Measurements from ENCODE around the gene KIF1B.
"Not testable (repeated sequence)": the region's sequence is repeated elsewhere in the genome, so short reads cannot be mapped to it uniquely, and the experiment has no call there.

Gene KIF1B

DNA sequence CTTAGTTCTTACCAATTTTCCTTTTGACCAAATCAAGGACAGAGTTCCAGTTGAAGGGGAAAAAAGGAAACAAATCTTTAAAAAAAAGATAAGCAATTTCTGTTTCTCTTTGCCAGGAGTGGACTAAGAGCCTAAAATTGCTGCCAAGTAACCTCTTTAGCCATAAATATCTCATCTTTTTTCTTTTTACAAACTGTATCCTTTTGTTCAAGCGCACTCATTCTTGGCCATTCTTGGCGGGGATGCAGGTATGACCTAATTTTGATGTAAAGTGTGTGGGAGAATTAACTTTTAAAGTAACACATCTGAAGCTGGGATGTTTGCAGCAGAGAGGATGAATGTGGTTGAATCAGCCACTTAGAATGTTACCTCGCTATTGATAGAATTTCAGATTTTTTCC lies 13.4 kb upstream of the KIF1B start:
- no peak for FAIRE-seq

DNA sequence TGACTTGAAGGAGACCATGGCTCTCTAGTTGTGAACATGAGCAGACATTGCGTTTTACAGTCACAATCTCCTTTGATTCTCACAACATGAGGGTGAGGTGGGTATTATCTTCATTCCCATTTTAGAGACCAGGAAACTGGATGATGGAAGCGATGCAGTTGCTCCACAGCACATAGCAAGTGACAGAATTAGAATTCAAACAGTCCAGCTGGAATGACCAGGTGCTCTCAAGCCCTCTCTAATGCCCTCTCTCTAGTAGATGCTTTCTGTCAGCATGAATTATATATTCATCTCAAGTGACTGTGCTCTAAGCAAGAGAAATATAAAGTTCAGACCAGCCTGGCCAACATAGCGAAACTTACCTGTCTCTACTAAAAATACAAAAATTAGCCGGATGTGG lies 9.8 kb upstream of the KIF1B start:
- FAIRE-seq: no peak

DNA sequence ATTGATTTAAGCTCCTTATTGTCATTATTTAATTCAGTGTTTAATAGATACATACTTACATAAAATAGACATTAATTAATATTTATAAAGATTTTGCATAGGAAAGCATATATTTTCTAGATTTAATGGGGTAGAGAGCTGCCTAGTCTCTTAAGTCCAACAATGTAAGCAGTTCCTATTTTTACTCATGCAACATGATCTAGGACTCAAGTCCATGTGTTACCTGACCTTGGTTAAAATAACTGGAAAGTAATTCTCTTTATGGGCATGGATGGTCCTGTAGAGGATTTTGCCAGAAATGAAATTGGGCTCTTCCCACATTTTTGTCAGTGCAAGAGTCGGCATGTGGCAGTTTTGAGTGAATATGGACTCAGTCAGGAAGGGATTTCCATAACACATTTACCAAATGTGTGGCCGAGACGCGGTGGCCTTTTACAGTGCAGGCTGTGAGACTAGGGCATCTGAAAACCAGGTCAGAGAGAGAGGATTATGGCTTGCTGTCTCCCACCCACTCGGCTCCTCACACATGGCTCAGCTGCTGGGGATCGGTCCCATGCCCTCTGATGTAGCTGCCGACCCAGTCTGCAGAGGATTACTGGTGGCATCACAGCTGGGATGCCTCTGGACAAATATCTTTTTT lies 6.2 kb upstream of the KIF1B start:
- FAIRE-seq: no peak

DNA sequence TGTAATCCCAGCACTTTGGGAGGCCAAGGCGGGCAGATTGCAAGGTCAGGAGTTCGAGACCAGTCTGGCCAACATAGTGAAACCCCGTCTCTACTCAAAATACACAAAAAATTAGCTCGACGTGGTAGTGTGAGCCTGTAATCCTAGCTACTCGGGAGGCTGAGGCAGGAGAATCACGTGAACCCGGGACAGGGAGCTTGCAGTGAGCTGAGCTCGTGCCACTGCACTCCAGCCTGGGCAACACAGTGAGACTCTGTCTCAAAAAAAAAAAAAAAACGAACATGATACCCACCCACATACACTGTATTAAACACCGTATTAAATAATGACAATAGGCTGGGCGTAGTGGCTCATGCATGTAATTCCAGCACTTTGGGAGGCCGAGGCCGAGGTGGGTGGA lies 5.2 kb upstream of the KIF1B start:
- not testable (repeated sequence) for FAIRE-seq

DNA sequence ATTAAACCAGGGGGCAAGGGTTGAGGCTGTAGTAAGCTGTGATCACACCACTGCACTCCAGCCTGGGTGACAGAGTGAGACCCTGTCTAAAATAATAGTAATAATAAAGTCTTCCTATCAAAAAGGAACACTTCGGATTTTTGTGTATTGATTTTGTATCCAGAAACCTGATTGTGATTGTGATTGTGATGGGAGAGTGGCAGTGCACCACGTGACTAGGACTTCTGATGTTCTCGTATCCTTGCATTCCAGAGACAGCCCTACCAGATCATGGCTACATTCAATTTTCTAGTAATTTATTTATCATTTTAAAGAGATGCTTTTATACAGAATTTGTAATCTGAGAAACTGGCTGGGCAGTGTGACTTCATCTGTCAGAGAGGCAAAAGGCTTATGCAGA lies 2.6 kb upstream of the KIF1B start:
- FAIRE-seq: no peak

DNA sequence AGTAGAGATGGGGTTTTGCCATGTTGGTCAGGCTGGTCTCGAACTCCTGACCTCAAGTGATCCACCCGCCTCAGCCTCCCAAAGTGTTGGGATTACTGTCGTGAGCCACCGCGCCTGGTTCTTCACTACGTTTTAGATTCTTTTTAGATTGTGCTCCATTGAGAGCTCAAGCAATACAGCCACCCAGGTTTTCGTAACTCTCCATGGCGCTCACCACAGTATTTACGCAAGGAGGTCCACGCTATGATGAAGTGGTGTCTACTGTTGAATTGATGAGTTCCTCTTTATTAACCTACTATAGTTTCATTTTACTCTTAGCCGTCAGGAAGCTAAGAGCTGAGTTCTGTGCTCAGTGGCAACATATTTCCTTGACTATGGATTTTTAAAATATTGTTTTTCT lies 1.8 kb upstream of the KIF1B start:
- FAIRE-seq: no peak

DNA sequence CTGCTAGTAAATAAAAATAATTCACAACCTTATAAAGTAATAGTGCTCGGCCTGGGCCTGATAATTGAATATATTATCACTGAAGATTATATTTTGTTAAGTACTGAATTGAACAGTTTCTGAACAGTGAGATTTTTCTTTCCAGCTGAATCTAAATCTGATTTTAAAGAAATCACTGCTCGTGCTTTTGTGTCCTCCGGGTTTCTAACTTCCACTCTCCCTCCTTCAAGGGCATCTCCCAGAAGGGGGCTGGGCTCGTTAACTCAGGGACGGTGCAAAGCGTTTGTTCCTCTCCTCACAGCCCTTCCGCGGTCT lies 823 bp upstream of the KIF1B start:
- no peak for FAIRE-seq

DNA sequence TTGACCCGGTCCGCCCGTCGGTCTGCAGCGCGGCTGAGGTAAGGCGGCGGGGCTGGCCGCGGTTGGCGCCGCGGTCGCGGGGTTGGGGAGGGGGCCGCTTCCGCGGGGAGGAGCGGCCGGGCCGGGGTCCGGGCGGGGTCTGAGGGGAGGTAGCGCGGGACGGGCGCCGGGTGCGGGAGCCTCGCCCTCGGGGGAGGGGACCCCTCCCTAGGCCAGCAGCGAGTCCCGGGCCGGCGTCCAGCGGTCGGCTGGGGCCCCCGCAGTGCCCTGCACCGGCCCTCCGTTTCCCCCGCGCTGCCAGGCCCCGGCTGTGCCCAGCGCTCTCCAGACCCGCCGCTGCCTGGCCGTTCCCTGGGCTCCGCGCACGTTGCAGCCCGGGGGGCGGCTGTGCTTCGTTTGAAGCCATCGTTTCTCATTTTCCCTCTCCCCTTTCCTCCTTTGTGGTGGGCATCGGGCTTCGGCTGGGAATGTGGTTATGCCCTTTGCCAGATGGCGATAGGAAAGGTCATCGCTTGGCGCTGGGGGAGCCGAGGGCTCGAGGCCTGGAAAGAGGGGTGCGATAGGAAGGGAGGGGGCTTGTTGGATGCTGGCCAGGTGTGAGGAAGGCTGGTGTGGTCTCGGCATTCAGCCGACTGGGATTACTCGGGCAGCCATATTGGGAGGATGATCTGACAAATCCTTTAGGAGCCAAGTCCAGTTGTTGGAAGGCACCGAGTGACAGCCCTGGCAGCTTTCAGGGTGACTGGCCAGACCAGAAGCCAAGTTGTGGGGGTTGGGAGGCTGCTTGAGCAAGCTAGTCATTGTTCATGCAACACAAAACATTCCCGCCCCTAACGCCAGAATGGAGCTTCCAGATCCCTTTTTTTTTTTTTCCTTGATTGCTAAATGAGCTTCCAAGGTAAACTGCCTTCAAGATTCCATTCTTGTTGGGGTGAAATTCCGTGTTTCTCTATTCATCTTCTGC lies 753 bp downstream of the KIF1B start:
- FAIRE-seq: no peak

DNA sequence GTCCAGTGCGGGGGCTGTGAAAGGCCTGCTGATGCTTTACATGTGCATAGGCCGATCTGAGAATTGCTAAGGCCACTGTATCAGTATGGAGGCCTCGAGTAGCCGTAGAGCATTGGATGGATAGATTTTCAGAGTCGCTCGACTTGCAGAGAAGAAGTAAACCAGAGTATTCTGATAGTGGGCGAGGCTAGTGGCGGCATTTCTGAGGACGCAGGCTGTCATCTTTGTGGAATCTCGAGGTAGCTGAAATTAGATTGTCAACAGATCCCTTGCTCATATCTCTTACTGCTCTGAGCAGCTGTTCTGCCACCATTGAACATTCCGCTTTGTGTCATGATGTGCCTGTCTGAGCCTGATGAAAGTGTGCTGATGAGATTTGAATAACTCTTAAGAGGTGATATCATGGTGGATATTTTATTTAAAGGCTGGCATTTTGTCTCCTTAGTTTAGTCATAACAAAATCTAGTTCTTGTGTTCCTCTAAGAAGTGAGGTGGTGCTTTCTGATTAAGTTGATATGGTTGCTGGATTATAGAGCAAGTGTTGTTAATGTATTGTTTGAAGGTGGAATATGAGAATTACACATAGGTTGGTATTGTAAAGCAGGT lies 1.5 kb downstream of the KIF1B start:
- no peak for FAIRE-seq

DNA sequence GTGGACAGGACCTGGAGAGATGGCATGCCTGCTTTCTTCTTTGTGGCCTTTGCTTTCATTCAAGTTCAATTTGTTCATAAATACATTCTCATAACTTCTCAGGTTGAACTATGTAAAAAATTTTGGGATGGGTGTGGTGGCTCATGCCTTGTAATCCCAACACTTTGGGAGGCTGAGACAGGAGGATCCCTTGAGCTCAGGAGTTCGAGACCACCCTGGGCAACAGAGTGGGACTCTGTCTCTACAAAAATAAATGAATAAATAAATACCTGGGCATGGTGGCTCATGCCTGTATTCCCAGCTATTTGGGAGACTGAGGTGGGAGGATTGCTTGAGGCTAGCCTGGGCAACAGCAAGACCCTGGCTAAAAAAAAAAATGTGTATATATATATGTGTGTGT lies 2.1 kb downstream of the KIF1B start:
- no peak for FAIRE-seq

DNA sequence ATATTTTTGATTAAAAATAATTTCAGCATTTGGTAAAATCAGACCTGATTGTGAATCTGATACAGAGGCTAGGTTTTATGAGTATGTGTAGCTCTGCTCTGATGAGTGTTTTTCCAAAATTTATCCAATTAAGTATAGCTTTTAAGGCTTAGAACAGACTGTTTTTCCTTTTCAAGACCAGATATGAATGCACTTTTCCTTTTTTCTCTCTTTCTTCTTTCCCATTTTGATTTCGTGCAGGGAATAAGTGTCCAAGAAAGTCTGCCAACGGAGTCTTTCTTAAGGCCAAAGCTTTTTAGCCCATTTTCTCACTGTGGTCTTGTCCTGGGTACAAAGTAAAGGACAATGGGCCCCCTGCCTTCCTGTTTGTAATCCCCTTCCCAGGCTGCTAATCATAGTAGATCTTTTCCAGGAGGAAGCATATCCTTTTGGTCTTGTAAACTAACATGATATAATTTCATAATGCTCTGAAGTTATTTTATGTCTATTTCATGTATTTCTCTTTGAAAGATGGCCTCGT lies 2.9 kb downstream of the KIF1B start:
- FAIRE-seq: no peak

DNA sequence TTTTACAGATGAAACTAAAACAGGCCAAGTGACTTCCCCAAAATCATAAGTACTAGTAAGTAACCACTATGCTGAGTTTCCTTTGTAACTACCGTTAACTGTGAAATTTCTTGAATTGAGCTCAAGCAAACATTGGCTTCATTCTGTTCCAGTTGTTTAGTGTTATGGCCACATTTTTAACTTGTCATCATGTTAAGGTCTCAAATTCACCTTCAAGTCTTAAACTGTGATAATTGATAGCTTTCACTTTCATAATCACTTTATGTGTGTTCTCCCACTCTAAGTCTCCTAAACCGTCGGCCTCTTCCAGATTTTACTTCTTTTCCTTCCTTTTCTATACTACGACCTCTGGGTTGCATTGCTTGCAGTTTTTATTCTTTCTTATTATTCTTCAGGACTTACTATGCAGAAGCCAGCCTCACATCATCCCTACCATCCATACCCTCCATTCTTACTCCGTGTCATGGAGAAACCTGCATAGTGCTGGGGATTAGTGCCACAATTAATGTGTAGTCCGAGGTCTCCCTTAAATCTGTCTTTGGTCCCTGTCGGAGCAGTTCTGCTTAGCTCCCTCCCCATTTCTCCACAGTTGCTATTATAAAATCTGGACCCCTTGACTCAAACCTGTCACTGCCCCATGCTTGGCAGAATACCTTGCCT lies 5.8 kb downstream of the KIF1B start:
- FAIRE-seq: no peak

DNA sequence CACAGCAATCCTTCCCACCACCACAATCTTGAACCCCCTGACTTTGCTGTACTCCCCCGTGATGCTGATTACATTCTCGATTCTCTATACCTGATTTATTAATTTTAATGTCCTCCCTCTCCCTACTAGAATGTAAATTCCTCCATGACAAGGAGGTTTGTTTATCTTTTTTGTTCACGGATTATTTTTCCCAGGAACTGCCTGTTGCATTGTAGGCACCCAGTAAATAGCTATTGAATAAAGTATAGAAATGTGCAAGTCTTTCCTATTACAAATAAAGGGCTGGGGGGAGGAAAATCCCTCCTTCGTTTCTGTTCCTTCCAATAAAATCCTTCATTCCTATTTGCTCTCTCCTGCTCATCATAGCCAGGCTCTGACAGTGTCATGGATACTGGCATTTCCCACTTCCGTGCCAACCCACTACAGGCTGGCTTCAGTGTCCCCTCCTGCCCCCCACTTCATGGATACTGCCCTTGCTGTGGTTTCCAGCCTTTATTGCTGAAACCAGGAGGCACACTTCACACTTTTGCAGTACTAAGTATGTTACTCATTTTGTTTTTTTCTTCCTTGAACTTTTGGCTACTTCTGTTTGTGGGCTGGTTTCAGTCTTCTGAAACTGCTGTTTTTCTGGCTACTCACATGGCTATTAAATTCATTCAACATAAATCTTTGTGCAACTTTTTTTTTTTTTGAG lies 7.5 kb downstream of the KIF1B start:
- no peak for FAIRE-seq

DNA sequence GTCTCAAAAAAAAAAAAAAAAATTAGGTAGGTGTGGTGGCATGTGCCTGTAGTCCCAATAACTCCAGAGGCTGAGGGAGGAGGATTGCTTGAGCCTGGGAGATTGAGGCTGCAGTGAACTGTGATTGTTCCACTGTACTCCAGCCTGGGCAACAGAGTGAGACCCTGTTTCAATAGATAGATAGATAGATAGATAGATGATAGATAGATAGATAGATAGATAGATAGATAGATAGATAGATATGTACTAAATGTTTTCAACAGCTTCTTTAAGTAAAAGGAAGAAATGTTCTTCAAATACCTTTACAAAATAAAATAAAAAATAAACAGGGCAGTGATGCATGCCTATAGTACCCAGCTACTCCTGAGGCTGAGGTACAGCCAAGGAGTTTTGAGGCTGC lies 9.8 kb downstream of the KIF1B start:
- no peak for FAIRE-seq

DNA sequence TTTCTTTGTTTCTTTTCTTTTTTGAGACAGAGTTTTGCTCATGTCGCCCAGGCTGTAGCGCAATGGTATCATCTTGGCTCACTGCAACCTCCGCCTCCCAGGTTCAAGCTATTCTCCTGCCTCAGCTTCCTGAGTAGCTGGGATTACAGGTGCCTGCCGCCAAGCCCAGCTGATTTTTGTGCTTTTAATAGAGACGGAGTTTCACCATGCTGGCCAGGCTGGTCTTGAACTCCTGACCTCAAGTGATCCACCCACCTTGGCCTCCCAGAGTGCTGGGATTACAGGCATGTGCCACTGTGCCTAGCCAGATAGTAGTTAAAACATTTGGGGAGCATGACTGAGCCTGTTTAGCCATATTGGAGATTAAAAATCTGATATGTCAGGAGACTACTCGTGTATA lies 10.3 kb downstream of the KIF1B start:
- FAIRE-seq: not testable (repeated sequence)

DNA sequence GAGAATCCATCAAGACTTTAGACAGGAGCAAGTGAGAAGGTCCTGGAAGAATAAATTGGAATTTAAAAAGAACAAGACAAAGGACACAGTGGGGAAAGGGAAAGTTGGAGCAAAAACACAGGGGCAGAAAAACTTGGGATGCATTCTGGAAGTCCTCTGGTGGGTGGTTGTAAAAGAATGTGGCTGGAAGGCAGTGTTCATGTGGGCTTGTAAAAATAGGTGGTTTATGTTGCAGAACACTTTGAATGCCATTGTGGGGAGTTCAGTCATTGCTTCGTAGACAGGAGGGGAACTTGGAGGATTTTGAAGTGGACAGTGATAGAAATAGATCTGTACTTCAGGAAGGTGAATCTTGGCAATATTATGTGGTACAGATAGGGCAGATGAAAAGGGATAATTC lies 15.2 kb downstream of the KIF1B start:
- no peak for FAIRE-seq

DNA sequence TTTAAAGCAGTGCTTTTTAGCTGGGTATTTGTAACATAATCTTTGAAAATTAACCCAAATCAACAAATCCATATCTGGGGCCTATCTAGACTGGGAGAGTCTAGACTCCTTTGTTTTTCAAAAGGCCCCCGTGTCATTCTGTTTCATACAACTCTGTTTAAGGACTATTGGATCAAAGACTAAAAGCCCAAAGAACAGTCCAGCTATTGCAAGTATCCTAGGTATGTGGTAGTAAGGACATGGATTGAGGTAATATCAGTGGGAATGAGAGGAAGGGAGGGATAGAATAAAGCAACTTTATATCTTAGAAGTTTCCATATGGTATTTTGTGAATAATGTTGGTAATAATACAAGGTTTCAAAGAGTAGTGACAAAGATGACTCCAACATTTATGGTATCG lies 18.2 kb downstream of the KIF1B start:
- no peak for FAIRE-seq

DNA sequence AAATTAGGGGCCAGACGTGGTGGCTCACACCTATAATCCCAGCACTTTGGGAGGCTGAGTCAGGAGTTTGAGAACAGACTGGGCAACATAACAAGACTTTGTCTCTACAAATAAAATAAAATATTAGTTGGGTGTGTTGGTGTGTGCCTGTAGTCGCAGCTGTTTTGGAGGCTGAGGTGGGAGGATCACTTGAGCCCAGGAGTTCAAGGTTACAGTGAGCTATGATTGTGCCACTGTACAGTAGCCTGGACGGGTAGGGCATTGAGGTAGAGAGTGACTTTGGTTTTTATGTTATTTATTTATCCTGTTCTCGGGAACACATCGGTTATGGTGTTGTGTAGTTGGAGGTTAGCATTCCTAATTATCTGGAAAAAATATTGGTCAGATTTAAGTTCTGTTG lies 19.5 kb downstream of the KIF1B start:
- FAIRE-seq: no peak

DNA sequence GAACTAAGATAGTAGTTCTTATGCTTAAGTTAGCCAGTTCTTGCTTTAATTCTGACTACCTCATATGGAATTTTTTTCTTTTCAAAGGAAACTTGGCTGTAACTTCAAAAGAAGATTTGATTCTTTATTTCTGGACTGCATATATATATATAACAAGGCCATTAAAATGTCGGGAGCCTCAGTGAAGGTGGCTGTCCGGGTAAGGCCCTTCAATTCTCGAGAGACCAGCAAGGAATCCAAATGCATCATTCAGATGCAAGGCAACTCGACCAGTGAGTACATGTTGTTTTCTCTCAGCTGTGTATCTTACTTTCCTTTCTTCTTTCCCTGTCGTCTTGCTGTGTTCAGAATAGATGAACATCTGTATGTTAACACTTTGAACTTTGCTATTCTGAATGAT lies 21.8 kb downstream of the KIF1B start:
- no peak for FAIRE-seq

DNA sequence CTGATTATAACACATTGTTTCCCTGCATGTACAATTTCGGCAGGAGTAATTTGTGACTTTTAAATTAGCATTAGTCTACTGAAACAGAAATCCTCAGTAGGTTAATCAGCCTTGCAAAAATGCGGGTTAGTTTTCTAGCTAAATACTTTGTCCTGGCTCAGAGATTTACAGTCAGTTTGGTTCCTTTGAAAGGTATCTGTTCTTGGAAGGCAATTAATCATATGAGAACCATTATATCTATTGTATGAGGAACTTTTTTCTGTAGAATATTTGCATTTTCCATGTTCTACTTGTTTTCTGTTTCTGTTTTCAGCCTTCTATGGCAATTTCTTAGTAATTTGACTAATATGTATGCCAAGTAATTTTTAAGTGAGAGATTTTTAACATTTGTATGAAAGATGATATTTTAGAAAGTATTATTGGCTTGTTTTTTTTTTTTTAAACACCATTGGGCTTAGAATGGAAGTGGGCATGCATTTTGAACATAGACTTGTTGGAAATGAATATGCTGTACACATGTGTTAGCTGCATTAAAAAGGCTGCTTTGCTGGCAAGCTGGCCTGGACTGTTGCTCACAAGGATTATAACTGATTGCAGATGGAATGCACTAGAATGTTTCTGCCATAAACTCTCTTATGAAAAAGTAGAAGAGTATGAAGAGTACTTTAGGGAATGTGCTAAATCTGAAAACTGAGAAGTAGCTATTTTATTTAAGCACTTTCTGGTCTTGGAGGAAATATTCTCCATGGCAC lies 26.2 kb downstream of the KIF1B start:
- no peak for FAIRE-seq

DNA sequence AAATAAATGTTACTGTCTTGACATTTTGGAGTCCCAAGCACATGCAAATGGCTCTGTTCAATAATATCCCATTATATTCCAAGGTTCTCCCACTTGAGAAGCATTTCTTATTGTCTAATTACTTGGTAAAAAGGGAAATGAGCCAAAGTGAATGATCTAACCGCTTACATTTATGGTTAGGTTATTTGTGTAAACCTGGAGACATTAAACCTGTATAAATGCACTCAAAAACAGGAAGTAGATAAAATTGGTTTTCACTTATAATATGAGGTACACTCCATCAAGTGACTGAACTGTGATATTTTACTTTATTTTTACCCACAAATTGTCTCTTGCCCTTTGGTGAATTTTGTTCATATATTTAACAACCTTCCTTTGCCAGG lies 26.8 kb downstream of the KIF1B start:
- no peak for FAIRE-seq

DNA sequence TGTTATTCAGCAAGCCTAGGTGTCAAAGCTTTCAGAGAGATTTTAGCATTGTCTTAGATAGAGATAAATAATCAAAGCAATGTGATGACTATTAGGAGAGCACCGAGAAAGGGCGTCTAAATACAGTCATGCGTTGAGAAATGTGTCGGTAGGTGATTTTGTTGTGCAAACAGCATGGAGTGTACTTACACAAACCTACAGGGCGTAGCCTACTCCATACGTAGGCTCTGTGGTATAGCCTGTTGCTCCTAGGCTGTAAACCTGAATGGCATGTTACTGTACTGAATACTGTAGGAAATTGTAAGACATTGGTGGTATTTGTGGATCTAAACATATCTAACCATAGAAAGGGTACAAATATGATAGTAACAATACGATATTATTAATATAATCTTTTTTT lies 31.8 kb downstream of the KIF1B start:
- no peak for FAIRE-seq

Data from endometrium (tissue), 2 donors.